ENCODE results near the gene MOK.
"Not testable (repeated sequence)": the region's sequence is repeated elsewhere in the genome, so short reads cannot be mapped to it uniquely, and the experiment has no call there.

MOK gene

DNA sequence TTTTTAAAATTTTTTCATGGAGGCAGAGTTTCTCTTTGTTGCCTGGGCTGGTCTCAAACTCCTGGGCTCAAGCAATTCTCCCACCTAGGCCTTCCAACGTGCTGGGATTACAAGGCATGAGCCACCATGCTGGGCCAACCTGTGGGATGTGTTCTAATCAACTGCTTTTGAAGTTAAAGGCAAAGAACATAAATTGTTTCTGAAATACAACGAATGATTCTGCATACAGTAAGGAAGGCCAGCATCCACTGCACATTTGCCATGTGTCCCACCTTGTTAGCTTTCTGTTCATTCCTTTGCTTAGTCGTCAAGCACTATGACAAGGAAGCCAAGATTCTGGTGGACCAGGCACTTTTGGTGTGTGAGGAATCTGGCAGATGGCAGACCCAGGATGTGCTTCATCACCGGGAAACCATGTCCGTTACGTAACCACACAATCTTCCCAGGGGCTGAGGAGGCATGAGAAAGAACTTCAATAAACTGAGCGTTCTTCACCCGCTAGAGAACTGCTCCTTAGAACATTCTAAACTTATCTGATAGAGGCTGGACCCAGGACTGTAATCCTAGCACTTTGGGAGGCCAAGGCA is 24.5 kb downstream of the MOK start:
- no peak for DNase-seq

DNA sequence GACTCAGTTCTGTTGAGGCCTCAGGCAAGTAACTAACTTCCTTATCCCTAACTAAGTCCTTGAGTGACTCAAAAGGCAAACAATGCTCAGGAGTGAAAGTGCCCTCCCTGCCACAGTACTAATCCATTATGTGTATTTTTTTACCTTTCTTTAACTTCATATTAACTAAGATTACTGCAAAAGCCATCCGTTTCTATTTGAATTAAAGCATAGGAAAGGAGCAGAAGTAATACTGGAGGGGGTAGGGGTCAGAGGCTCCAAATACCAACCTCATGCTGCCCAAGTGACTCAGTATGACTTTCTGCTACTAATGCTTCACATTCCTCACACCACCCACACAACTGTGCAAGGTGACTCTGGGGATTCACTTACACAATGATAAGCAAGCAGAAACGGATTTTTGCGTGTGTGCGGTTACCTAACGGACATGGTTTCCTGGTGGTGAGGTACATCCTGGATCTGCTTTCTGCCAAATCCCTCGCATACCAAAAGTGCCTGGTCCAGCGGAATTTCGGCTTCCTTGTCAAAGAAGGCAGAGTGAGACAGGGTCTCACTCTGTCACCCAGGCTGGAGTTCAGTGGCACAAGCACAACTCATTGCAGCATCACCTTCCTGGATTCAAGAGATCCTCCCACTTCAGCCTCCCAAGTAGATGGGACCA is 25.1 kb downstream of the MOK start:
- DNase-seq: peak in 1 of 2 experiments; percentile 35

DNA sequence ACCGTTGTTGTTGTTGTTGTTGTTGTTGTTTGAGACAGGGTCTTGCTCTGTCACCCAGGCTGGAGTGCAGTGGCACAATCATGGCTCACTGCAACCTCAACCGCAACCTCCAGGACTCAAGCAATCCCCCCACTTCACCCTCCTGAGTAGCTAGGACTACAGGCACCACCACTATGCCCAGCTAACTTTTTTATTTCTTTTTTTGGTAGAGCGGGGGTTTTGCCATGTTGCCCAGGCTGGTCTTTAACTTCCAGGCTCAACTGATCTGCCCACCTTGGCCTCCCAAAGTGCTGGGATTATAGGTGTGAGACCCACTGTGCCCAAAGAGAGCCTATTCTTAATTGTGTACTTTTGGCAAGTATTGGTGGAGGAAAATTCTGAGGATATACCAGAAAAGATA is 25.7 kb downstream of the MOK start:
- no peak for DNase-seq

DNA sequence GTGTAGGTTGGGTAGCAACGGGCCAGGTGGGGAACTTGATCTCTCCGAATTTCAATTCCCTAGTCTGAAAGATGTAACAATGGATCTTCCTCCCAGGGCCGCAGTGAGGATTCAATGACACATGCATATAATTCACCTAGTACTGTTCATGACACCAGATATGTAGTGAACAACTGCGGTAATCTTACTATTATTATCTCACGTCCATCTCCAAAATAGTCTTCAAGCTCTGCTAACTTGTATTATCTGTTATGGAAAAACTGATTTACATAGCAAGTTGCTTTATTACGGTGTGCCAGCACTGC is 26.4 kb downstream of the MOK start:
- no peak for DNase-seq

DNA sequence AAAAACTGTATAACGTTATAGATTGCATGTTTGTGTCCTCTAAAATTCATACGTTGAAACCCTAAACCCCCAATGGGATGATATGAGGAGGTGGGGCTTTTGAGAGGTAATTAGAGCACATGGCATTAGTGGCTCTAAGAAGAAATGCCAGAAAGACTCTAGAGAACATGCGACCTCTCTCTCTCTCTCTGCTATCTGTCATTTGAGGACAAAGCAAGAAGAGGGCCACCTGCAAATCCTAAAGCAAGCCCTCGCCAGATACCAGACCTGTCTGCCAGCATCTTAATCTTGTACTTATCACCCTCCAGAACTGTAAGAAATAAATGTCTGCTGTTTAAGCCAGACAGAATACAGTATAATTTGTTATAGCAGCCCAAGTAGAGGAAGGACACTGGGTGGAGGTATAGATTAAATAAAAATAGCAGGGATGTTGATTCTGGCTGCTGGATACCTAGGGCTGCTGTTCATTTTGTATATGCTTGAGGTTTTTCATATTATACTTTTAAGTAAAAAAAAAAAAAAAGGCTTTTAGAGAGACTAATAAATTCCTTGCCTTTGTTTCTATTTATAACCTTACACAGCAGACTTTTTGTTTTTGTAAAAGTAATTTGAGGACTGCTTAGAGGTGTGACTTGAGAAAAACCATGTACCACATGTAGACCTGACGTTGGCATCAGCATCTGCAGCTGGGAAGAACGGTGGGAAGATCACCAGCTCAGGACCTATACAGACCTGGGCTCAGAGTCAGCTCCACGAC is 26.9 kb downstream of the MOK start:
- no peak for DNase-seq

DNA sequence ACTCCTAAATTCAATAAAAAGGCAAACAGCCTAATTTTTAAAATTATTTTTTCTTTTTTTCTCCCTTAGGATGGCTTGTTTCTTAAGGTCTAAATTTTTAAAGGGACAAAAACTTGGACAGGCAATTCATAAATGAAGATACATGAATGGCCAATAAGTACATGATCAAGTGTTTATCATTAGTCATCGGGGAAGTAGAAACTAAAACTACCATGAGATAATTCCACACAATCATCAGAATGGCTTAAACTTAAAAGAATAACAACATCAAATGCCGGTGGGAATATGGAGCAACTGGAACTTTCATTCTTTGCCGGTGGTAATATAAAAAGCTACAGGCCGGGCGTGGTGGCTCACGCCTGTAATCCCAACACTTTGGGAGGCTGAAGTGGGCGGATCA is 29.1 kb downstream of the MOK start:
- DNase-seq: no peak

DNA sequence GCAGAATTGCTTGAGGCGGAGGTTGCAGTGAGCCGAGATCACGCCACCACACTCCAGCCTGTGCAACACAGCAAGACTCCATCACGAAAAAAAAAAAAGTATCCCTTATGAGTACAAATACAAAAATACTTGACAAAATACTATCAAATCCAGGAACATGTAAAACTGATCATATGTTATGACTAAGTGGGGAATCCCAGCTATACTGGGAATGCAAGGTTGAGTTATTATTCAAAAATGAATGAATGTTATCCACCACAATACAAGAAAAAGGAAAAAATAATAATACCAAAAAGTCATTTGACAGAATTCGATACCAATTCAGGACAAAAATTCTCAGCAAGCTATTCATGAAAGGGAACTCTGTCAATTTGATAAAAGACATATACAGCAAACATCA is 32.6 kb downstream of the MOK start:
- DNase-seq: no peak

DNA sequence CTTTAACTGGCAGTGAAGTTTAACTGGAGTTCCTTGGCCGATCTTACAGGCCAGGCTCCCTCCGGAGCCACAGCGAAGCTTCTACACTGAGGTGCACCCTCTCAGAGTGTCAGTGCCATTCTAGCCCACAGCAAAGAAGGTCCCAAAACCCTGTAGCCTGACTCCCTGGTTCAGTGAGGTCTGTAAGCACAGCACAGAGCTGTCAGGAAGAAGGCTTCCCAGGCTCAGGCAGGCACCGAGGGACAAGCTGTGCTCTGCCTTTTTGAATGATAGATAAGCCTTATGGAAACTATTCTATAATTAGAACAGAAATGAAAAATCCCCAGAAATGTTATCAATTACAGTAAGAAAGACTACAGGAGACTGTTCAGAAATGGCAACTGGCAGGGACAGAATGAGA is 40.2 kb downstream of the MOK start:
- DNase-seq: no peak

DNA sequence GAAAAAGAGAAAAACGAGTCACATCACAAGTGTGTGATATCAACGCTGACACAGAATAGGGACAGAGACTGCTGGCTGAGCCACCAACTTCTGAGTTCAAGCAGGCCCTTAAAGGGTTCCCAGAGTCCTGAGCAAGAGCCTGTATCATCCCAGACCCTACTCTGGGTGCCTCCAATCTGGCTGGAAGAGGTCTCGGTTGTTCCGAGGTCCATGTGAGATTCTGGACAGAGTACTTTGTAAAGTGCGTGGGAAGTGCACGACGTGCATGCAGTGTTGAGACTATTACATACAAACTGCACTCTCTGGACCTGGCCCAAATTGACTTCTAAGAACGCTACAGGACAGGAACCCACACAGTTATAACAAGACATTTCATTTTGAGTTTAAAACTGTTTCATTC is 40.6 kb downstream of the MOK start:
- DNase-seq: no peak

DNA sequence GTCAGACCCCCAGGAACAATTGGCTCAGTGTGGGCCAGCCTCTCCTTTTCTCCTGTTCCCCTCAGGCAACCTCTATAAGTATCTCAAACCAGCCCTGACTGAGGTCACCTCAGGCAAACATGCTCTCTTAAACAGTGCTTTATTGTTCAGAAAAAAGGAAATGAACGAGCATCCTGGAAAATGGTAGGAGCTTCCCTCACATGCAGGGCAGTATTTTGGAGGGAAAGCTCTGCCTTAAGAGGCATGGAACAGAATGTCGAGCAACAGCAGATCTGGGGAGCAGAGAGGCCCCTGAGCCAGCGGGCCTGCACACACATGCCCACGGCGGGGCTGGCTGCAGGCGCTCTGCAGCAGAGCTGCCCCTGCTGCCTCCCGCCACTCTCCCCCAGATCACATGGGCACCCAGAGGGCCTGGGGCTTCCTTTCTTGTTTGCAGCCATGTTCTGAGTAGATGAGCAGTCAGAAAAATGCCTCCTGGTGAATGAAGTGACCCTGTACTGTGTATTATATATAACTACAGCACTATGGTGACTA is 42.0 kb downstream of the MOK start:
- no peak for DNase-seq

DNA sequence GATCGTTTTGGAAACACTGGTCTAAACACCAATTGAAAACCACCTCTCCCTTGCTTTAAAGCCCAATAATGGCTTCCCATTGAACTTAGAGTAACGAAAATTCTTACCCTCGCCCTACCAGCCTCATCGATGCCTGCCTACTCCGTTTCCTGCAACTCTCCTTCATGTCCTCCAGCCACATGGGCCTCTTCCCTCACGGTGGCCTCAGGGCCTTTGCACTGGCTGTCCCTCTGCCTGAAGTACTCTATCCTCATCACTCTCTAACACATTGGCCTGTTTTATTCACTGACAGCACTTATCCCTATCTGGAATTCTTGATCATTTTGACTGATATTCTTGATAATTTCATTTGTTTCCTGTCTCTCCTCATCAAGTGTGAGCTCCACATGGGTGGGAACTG is 46.8 kb downstream of the MOK start:
- DNase-seq: no peak

DNA sequence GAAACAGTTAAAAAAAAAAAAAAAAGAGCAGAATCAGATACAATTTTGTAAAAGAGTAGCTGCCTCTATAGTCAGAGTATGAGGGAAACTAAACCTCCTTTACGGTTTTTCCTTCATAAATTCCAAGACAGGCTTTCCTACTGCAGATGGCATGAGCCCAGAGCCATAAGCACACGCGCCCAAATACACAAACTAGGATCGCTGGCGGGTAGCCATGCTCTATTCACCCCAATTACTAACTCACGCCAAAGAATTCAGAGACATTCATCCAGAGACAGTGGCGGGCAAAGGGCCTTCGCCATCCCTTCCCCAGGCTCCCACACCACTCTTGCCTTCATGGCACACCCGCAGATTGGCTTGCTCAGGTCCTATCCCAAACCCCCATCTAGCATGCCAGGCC is 48.2 kb downstream of the MOK start:
- DNase-seq: no peak

DNA sequence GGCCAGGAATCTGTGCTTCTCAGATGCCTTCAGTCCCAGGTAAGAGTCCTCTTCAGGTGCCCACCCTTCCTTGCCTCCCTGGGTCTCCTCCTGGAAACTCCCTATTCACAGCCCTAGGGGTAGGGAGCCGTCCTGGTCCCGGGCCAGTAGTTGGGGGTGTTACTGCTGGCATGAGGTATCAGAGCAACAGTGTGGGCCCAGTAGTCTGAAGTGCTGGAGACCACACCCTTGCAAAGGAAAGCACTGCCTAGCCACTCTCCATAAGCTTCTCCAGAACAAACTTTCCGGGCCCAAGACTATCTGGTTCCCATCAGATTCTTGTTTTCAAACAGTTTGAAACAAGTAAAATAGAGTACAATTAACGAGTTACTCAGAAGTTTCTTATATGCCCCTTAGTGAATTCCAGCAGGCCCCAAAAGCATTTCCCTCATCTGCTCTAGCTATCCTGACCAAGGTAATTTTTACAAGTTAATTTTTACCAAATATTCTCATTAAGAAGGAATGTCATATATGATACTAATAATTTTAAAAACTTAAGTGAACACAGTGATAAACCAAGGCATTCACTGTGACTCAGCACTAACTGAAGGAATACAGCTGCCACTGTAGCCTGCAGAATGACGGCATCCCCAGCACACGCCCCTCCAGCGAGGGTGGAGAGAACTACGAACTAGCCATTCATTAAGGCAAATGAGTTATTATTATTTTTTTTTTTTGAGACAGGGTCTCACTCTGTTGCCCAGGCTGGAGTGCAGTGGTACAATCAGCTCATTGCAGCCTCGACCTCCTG is 49.4 kb downstream of the MOK start:
- DNase-seq: no peak

DNA sequence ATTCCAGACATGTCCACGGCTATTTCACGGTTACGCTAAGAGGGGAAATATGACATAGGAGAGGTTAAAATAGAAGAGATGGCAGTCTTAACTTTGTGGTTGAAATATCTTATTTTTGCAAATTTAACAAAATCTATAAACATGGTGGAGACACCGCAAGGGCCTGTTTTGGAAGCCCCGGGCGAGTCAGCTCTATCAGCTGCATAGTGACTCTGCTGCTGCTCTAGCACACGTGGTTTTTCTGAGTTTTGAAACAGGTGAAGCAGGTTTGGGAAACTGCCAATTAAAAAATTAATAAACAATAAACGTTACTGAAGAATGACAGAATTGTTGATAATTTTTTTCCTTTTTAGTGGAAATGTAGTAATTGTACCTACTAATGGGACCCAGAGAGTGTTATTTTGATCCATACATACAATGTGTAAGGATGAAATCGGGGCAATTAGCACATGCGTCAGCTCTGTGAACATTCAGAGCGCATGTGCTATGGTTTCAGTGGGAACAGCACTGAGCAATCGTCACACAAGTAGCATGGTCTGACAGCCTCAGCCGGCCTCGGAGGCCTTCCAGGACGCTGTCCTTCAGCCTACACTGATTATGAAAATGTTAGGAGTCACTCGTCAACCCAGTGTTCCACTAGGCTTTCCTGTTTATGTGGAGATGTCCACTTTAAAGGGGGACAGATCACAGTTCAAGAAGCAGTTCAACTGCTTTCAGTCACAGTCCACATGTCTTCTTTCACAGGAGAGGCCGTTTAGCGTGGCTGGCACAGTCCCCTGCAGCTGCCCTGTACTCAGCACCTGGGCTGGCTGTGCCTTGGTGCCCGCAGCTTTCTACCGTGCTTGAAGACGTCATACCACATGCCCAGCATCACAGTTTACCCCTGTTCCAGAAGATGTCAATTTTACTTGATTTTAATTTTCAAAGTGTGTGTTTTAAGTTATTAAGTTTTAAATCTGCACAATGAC is 51.8 kb downstream of the MOK start:
- DNase-seq: no peak

DNA sequence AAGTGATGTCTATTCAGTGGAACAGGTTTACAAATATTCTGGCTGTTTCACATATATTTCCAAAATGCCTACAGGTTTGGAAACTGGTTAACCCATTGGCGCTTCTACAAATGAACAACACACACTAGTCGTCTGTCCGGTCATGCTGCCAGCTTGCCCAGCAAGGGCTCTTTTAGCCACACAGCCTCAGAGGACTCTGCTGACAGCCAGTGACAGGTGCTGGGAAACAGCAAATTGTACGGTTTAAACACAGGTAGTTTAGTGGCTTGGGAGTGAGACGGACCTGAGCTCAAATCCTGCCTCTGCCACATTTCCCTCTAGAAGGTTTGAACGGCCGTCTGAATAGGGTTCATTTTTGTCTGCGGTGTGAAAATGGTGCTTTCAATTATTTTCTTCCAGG is 53.8 kb downstream of the MOK start:
- no peak for DNase-seq

DNA sequence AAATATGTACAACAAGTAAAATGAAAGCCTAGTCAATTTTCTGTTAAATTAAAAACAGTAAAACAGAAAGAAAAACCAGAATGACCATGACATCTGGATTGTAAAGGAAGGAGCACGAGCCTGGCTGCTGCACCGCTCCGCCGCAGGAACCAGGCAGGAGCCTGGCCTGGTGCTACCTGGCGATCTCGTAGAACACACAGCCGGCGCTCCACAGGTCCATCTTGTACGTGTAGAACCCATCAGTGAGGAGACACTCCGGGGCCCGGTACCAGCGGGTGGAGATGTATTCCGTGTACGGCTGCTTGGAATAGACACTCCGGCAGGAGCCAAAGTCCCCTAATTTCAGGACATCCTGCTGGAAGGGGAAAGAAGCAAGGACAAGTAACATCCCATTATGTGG is 54.3 kb downstream of the MOK start:
- DNase-seq: no peak

DNA sequence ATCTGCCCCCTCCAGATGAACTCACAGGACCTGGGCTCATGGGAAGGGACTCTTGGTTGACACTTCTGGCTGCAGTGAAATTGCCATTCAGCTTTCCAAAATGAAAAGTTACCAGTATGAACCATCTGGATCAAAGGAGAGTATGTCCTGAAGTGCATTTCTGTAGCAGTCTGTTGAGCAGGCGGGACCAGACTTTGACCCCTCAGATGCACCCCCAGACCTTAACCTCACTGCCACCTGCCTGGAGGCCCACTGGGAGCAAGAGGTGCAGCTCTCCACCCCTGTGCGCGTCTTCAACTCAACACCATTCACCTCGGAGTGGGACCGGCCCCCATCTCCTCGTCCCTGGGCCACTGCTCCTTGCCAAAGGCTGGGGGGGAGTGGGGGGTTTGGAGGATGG is 55.0 kb downstream of the MOK start:
- no peak for DNase-seq

DNA sequence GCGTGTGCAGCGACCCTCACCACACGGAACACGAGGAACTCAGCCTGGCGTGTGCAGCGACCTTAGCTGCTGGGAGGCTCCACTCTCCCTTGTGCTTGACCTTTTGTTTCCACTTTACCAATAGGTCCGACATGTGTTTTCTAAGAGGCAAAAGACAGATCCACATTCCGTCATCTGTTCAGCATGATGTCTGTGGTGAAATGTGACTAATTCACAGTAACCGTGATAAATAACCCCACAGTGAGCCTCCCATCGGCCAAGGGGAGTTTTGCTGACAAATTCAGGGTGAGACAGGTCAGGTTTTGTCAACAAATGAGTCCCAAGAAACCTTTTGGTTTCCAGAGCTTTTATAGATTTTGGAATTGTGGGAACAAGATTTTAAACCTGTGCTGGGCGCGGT is 55.9 kb downstream of the MOK start:
- no peak for DNase-seq

DNA sequence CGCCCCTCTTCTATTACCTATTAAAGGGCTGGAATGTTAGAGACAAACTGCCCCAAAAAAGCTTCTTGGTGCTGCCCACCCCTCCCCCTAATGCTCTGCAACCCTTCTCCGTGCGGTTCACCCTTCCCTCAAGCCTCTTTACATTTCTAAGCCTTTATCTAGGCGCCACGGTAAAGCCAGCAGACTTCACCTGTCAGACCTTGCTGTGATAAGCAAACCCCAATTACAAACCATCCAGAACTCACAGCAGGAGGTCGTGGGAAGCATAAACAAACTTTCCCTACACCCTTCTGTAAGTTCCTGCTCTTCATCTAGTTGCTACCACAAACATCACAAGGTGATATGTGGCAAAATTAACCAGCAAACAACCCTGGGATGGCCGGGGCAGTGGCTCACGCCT is 56.8 kb downstream of the MOK start:
- DNase-seq: no peak

DNA sequence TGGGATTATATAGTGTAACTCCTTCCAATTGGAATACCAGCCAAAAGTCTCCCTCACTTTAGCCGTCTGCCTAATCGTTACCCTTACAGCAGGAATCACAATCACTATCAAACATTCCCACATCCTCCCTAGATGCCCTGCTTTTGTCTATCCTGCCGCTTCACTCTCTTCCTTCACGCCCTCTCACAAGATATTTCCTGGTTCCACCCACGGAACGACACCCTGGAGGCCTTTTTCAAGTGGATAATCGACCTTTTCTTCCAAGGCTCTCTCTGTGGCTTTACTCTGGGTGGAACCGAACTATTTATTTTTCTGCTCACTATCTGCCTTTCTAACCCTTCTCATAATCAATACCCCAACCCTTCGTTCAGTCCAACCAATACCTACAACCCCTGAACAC is 58.9 kb downstream of the MOK start:
- no peak for DNase-seq

DNA sequence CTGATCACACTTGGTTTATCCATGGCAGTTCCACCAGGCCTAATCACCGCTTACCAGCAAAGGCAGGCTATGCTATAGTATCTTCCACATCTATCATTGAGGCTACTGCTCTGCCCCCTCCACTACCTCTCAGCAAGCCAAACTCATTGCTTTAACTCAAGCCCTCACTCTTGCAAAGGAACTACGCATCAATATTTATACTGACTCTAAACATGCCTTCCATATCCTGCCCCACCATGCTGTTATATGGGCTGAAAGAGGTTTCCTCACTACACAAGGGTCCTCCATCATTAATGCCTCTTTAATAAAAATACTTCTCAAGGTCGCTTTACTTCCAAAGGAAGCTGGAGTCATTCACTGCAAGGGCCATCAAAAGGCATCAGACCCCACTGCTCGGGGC is 61.2 kb downstream of the MOK start:
- not testable (repeated sequence) for DNase-seq

DNA sequence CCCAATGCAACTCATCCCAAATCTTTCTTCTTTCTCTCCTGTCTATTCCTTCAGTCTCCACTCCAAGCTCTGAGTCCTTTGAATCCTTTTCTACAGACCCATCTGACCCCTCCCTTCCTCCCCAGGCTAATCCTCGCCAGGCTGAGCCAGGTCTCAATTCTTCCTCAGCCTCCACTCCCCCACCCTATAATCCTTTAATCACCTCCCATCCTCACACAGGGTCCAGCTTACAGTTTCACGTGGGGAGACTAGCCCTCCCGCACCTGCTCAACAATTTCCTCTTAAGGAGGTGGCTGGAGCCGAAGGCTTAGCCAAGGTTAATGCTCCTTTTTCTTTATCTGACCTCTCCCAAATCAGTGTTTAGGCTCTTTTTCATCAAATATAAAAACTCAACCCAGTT is 63.8 kb downstream of the MOK start:
- no peak for DNase-seq

All from activated T-cell treated with anti-CD3 and anti-CD28 coated beads, Interleukin-2, amount 50 U/mL, for 48 hours (primary cell).